ENCODE data around the gene COL7A1.

The COL7A1 gene

GRCh38 chr3:48628277-48629017 is 33.3 kb upstream of the COL7A1 start:
- TF ChIP-seq GATA3 (IDR thresholded peaks at IDR 0.05; ENCODE audit: low read depth, low read length) (no peak), GATA2 (IDR thresholded peaks at IDR 0.05; ENCODE audit: low read depth, low read length) (no peak)

DNA sequence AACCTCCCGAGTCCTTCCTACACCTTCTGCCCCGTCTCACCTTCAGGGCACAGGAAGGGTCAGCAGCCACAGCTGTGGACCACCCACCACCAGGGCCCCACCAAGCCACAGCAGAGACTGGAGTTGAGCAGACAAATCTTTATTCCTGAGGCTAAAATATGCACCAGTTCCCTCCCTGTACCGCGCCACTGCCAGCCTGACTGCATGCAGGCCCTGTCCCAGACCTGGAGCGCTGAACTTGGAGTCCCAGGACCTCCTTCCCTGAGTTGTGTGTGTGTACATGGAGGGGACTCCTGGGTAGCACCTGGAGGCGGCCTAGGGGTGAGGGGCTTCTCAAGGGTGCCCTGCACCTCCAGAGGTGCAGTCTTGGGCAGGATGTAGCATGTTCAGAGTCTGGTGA is 30.5 kb upstream of the COL7A1 start:
- TF ChIP-seq GATA2 (IDR thresholded peaks at IDR 0.05; ENCODE audit: low read depth, low read length) = no peak
- no peak for TF ChIP-seq GATA3 (IDR thresholded peaks at IDR 0.05; ENCODE audit: low read depth, low read length)

DNA sequence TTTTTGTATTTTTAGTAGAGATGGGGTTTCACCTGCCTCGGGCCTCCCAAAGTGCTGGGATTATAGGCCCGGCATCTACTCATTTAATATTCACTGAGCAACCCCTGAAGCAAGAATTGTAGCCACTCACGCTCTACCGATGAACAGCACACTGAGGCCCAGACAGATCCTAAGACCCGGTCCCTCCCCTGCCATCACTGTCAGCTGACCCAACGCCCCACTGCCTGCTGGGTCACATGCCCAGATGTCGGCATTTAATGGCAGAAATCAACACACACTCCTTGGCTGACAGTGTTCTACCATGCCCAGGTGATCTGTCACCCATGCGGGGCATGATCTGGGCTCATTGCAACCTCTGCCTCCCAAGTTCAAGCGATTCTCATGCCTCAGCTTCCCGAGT is 29.6 kb upstream of the COL7A1 start:
- TF ChIP-seq GATA2 (IDR thresholded peaks at IDR 0.05; ENCODE audit: low read depth, low read length) (no peak), GATA3 (IDR thresholded peaks at IDR 0.05; ENCODE audit: low read depth, low read length) (no peak)

- TF ChIP-seq GATA2 (IDR thresholded peaks at IDR 0.05; ENCODE audit: low read depth, low read length) (no peak), GATA3 (IDR thresholded peaks at IDR 0.05; ENCODE audit: low read depth, low read length) (no peak)
These were observed 28.9 kb upstream of the COL7A1 start for GRCh38 chr3:48623851-48624547.

DNA sequence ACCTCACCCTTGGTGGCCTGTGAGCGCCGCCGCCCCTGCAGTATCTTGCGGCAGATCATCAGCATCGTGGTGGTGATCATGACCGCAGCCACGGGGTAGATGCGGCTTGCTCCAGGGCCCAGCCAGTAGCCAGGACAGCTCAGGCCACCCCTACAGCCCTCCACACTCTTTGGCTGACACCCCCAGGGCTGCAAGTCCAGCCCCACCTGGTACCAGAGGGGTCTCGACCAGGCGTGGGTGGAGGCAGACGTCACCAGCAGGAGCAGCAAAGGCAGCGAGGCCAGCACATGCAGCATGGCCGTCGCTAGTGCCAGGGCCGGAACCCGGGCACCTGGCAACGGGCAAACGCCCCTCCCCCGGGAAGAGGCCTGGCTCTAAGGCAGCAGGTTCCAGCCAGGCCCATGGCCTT is 26.3 kb upstream of the COL7A1 start, which contains the start of gene TMEM89:
TSS of gene TMEM89 (minus strand) at position 309 of the 409 bp plus-strand sequence. CDS start at position 296, 13 bp downstream.
- TF ChIP-seq GATA3 (IDR thresholded peaks at IDR 0.05; ENCODE audit: low read depth, low read length) (no peak), GATA2 (IDR thresholded peaks at IDR 0.05; ENCODE audit: low read depth, low read length) (no peak)

DNA sequence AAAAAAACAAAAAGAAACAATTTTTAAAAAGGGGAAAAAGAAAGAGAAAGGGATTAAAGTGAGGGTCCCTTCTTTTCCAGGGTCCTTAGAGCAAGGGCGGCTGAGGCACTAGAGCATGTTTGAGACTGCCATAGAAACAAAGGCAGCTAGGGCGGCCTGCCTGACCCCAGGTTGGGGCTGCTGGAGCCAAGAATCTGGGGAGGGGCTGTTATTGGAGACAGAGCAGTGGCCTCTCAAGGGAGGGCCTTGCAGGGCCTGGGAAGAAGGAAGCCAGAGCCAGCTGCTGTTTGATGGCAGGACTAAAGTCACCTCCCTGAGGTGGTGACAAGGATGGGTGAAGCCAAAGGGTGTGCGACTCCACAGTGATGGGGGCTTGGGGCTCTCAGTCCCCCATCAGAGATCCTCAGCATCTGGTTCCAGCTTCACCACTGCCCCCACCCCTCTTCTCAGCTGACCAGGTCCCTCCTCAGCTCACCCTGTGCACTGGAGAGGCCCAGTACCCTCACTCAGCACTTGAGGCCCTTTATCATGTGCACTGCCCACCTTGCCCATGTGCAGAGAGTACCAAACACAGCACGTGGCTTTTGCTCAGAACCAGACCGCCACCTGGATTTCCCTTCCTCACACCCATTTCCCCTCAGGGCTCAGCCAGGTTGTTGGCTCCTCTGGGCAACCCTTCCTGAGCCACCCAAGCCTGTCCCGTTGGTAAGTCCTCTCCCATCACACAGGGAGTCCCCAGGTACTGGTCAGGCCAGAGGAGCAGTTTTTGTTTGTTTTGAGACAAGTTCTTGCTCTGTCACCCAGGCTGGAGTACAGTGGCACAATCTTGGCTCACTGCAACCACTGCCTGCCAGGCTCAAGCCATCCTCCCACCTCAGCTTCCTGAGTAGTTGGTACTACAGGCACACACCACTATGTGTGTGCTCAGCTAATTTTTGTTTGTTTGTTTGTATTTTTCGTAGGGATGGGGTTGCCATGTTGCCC is 24.7 kb upstream of the COL7A1 start:
- TF ChIP-seq GATA2 (IDR thresholded peaks at IDR 0.05; ENCODE audit: low read depth, low read length) (no peak), GATA3 (IDR thresholded peaks at IDR 0.05; ENCODE audit: low read depth, low read length) (no peak)

DNA sequence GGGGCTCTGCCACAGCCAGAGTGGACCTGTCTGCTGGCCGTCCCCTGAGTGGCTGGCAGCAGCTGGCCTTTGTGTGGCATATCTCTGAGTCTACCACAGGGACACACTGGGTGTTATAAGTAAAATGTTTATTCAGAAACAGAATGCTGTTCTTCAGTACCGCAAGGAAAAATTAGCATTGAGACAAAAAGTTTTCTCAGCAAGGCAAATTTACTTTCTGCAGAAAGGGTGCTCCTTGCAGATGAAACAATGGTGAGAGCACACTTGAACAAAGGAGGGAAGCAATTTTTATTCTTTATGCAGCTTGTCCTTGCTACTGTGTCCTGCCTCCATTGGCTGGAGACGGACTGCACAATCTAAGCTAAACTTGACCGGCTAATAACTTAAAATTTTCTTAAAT is 22.4 kb upstream of the COL7A1 start:
- TF ChIP-seq GATA2 (IDR thresholded peaks at IDR 0.05; ENCODE audit: low read depth, low read length) (no peak), GATA3 (IDR thresholded peaks at IDR 0.05; ENCODE audit: low read depth, low read length) (no peak)

DNA sequence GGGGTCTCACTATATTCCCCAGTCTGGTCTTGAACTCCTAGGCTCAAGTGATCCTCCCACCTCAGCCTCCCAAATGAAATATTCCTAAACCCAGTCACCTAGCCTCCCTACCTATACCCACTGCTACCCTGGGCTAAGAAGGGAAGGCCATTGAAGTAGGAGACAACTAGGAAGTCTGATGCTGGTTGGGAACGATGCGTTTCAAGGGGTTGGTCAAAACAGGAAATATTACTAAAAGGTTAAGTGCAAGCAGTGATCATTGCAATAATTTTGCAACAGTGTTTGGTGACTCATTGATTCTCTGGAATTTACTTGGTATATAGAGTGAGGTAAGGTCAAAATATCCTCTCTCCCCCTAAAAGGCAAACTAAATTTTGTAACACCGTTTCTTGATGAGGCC is 18.9 kb upstream of the COL7A1 start:
- no peak for TF ChIP-seq GATA3 (IDR thresholded peaks at IDR 0.05; ENCODE audit: low read depth, low read length)

- TF ChIP-seq GATA3 (IDR thresholded peaks at IDR 0.05; ENCODE audit: low read depth, low read length) (no peak), GATA2 (IDR thresholded peaks at IDR 0.05; ENCODE audit: low read depth, low read length) (no peak)
These were observed 17.2 kb upstream of the COL7A1 start for GRCh38 chr3:48612309-48612708.

GRCh38 chr3:48609088-48610005 is 14.2 kb upstream of the COL7A1 start, which contains the start of gene UQCRC1:
TSS of gene UQCRC1 (minus strand) at chr3:48609646. CDS start at chr3:48609620, 26 bp downstream.
- TF ChIP-seq GATA2 (IDR thresholded peaks at IDR 0.05; ENCODE audit: low read depth, low read length) = no peak
- TF ChIP-seq GATA3 (IDR thresholded peaks at IDR 0.05; ENCODE audit: low read depth, low read length) = no peak

- TF ChIP-seq GATA3 (IDR thresholded peaks at IDR 0.05; ENCODE audit: low read depth, low read length) (no peak), GATA2 (IDR thresholded peaks at IDR 0.05; ENCODE audit: low read depth, low read length) (no peak)
These were observed 12.4 kb upstream of the COL7A1 start for GRCh38 chr3:48607519-48607918.

- TF ChIP-seq GATA2 (IDR thresholded peaks at IDR 0.05; ENCODE audit: low read depth, low read length) = no peak
- TF ChIP-seq GATA3 (IDR thresholded peaks at IDR 0.05; ENCODE audit: low read depth, low read length) = no peak
These were observed 6.5 kb upstream of the COL7A1 start for GRCh38 chr3:48601622-48601994.

Data from SH-SY5Y (cell line).